H9 (cell line): Measurements from ENCODE around the gene YES1. TPM values are rescaled to one million over a fixed set of nuclear protein-coding genes. Genes with fewer than 3 reads are reported as not detected.

Experiments
- DNase-seq: peaks from one replicate; pipeline ENCODE4 v3.0.0-alpha.2; 2017
- H2AFZ ChIP-seq: one replicate; pipeline ENCODE4 v1.6.1; 2013; ENCODE audit warnings: mild to moderate bottlenecking, low read length, control low read depth, moderate library complexity
- H2AK5ac ChIP-seq: 2 replicates; pipeline ENCODE4 v1.6.1; 2013; ENCODE audit warnings: low read length, control low read depth, mixed read lengths; ENCODE audit not compliant: insufficient read length
- H2BK120ac ChIP-seq: one replicate; pipeline ENCODE4 v1.6.1; 2013; ENCODE audit warnings: low read depth, mild to moderate bottlenecking, low read length, control low read depth, inconsistent platforms; ENCODE audit not compliant: poor library complexity, severe bottlenecking
- H2BK12ac ChIP-seq: 2 replicates; pipeline ENCODE4 v1.6.1; 2013; ENCODE audit warnings: low read length, control low read depth, mixed read lengths, low read depth; ENCODE audit not compliant: insufficient read length
- H2BK15ac ChIP-seq: 2 replicates; pipeline ENCODE4 v1.6.1; 2013; ENCODE audit warnings: low read depth, low read length, control low read depth
- H2BK20ac ChIP-seq: one replicate; pipeline ENCODE4 v1.6.1; 2013; ENCODE audit warnings: low read depth, mild to moderate bottlenecking, low read length, control low read depth, inconsistent platforms; ENCODE audit not compliant: poor library complexity, severe bottlenecking
- H2BK5ac ChIP-seq: 2 replicates; pipeline ENCODE4 v1.6.1; 2013; ENCODE audit warnings: low read length, control low read depth, mixed read lengths; ENCODE audit not compliant: insufficient read length
- H3K14ac ChIP-seq: 2 replicates; pipeline ENCODE4 v1.6.1; 2013; ENCODE audit warnings: low read length, control low read depth; ENCODE audit not compliant: insufficient read depth
- H3K18ac ChIP-seq: 2 replicates; pipeline ENCODE4 v1.6.1; 2013; ENCODE audit warnings: low read depth, mild to moderate bottlenecking, mixed read lengths, low read length, control low read depth; ENCODE audit not compliant: insufficient read length
- H3K23ac ChIP-seq: 2 replicates; pipeline ENCODE4 v1.6.1; 2013; ENCODE audit warnings: low read length, control low read depth, mixed read lengths, low read depth; ENCODE audit not compliant: insufficient read length
- H3K23me2 ChIP-seq: 2 replicates; pipeline ENCODE4 v1.6.1; 2013; ENCODE audit warnings: low read depth, mild to moderate bottlenecking, mixed read lengths, low read length, control low read depth; ENCODE audit not compliant: insufficient read length, poor library complexity, severe bottlenecking
- H3K27ac ChIP-seq: 2 replicates; pipeline ENCODE4 v1.5.1; 2013; ENCODE audit warnings: low read length, control low read depth, mixed read lengths, low read depth; ENCODE audit not compliant: insufficient read length
- H3K27me3 ChIP-seq: 2 replicates; pipeline ENCODE4 v1.6.1; 2013; ENCODE audit warnings: low read length, control low read depth, inconsistent platforms; ENCODE audit not compliant: insufficient read depth
- H3K4ac ChIP-seq: 2 replicates; pipeline ENCODE4 v1.6.1; 2013; ENCODE audit warnings: low read depth, mild to moderate bottlenecking, control low read depth, inconsistent platforms, low read length, moderate library complexity
- H3K4me1 ChIP-seq: 2 replicates; pipeline ENCODE4 v1.6.1; 2013; ENCODE audit warnings: low read length, control low read depth, inconsistent platforms; ENCODE audit not compliant: insufficient read depth
- H3K4me2 ChIP-seq: 2 replicates; pipeline ENCODE4 v1.6.1; 2013; ENCODE audit warnings: low read length, control low read depth, mixed read lengths; ENCODE audit not compliant: insufficient read length, insufficient read depth
- H3K56ac ChIP-seq: 2 replicates; pipeline ENCODE4 v1.6.1; 2013; ENCODE audit warnings: low read depth, mild to moderate bottlenecking, mixed read lengths, low read length, control low read depth; ENCODE audit not compliant: insufficient read length
- H3K79me1 ChIP-seq: 2 replicates; pipeline ENCODE4 v1.6.1; 2013; ENCODE audit warnings: low read depth, mild to moderate bottlenecking, moderate library complexity, low read length, control low read depth, inconsistent platforms; ENCODE audit not compliant: insufficient read depth, poor library complexity, severe bottlenecking
- H3K79me2 ChIP-seq: 2 replicates; pipeline ENCODE4 v1.6.1; 2013; ENCODE audit warnings: low read length, control low read depth, inconsistent platforms; ENCODE audit not compliant: insufficient read depth
- H3K9ac ChIP-seq: 2 replicates; pipeline ENCODE4 v1.6.1; 2013; ENCODE audit warnings: low read length, control low read depth, mixed read lengths; ENCODE audit not compliant: insufficient read length; ENCODE audit errors: extremely low read depth
- H3K9me3 ChIP-seq: one replicate; pipeline ENCODE4 v1.6.1; 2013; ENCODE audit warnings: low read depth, low read length, inconsistent platforms; ENCODE audit not compliant: control insufficient read depth
- H3T11ph ChIP-seq: one replicate; pipeline ENCODE4 v1.6.1; 2013; ENCODE audit warnings: mild to moderate bottlenecking, low read length, control low read depth, inconsistent platforms
- H4K20me1 ChIP-seq: one replicate; pipeline ENCODE4 v1.6.1; 2013; ENCODE audit not compliant: control insufficient read depth, insufficient read length, insufficient read depth
- H4K5ac ChIP-seq: 2 replicates; pipeline ENCODE4 v1.6.1; 2013; ENCODE audit warnings: low read depth, mild to moderate bottlenecking, mixed read lengths, low read length, control low read depth; ENCODE audit not compliant: insufficient read length
- H4K8ac ChIP-seq: replicated peaks from 2 replicates; pipeline ENCODE4 v1.6.1; 2013; ENCODE audit warnings: low read length, control low read depth, mixed read lengths, low read depth; ENCODE audit not compliant: insufficient read length
- H4K91ac ChIP-seq: 2 replicates; pipeline ENCODE4 v1.6.1; 2013; ENCODE audit warnings: low read depth, mild to moderate bottlenecking, moderate library complexity, mixed read lengths, low read length, control low read depth; ENCODE audit not compliant: insufficient read length
- H3K27ac Mint-ChIP-seq, 3 experiments: 2 replicates in 2 of 3; 3 replicates in 1 of 3; pipeline ENCODE4 v1.8.0; 2020 to 2021; ENCODE audit warnings: mixed read lengths in 3 of 3, mild to moderate bottlenecking in 1 of 3, moderate library complexity in 1 of 3
- H3K27me3 Mint-ChIP-seq: 2 replicates; pipeline ENCODE4 v1.8.0; 2021; ENCODE audit warnings: low read depth, mild to moderate bottlenecking, moderate library complexity, mixed read lengths
- H3K36me3 Mint-ChIP-seq, 3 experiments: 2 replicates in 2 of 3; 3 replicates in 1 of 3; pipeline ENCODE4 v1.8.0; 2020 to 2021; ENCODE audit warnings: low read depth in 3 of 3, mixed read lengths in 3 of 3; ENCODE audit not compliant: insufficient read depth in 1 of 3
- H3K4me1 Mint-ChIP-seq, 2 experiments: 2 replicates each; pipeline ENCODE4 v1.8.0; 2020; ENCODE audit warnings: mixed read lengths in 2 of 2
- H3K4me3 Mint-ChIP-seq, 2 experiments: 2 replicates in 1 of 2; 3 replicates in 1 of 2; pipeline ENCODE4 v1.8.0; 2020 to 2021; ENCODE audit warnings: mild to moderate bottlenecking in 2 of 2, mixed read lengths in 2 of 2, moderate library complexity in 1 of 2
- H3K9me3 Mint-ChIP-seq, 2 experiments: 2 replicates in 1 of 2; 3 replicates in 1 of 2; pipeline ENCODE4 v1.8.0; 2020; ENCODE audit warnings: mild to moderate bottlenecking in 2 of 2, mixed read lengths in 2 of 2, moderate library complexity in 1 of 2
- CTCF ChIP-seq: fragments of 200-600 bp; sonication (generic); conservative IDR thresholded peaks from 3 replicates; pipeline ENCODE4 v1.8.0; 2021; ENCODE audit warnings: antibody characterized with exemption, mild to moderate bottlenecking
- WGBS: extraction: QIAGEN DNeasy Blood & Tissue Kit; methylation state at CpG from one replicate; pipeline ENCODE4 v1.1.7; 2013; ENCODE audit warnings: missing lambda C conversion rate, low lambda C conversion rate, mixed read lengths; ENCODE audit not compliant: insufficient read length; ENCODE audit errors: extremely low coverage; 5-methylcytosine and 5-hydroxymethylcytosine counted together
- total RNA-seq: library from RNA; stranded (reverse); gene quantifications from 2 replicates; pipeline ENCODE4 v1.2.1, GENCODE V29; 2021

The YES1 gene
- total RNA-seq, 1 experiment from 2014 or later: 86.9 TPM

GRCh38 chr18:785242-785641 is 26.8 kb downstream of the YES1 start:
- Histone ChIP-seq H4K5ac (no peak overlapping the region), H3K79me2 (peaks cover 24% of the 10 kb centered on the region; the same call in 1 of the 2 replicates), H3K9me3 (no peaks in the 10 kb centered on the region), H3T11ph (no peak overlapping the region), H3K4me1 (peaks cover 3% of the 10 kb centered on the region), H2BK15ac (no peak overlapping the region), H2AK5ac (no peak overlapping the region), H3K14ac (no peak overlapping the region), H3K27me3 (no peaks in the 10 kb centered on the region; the same call in 1 of the 2 replicates), H3K56ac (no peak overlapping the region), H2BK5ac (no peak overlapping the region), H3K27ac (no peak overlapping the region), H2BK12ac (no peak overlapping the region), H4K91ac (no peak overlapping the region), H3K18ac (no peak overlapping the region), H4K8ac (no peak overlapping the region), H3K23me2 (no peaks in the 10 kb centered on the region), H3K4me2 (no peak overlapping the region), H2BK120ac (no peak overlapping the region), H3K4ac (no peak overlapping the region), H3K79me1 (peaks cover 10% of the 10 kb centered on the region), H2BK20ac (no peak overlapping the region), H4K20me1 (no peaks in the 10 kb centered on the region), H3K9ac (no peak overlapping the region), H3K23ac (no peak overlapping the region), H2AFZ (no peak overlapping the region)
- DNase-seq: no peak
- Mint-ChIP-seq H3K27ac (no peak overlapping the region; a peak in 1 of 7 replicates), H3K9me3 (no peaks in the 10 kb centered on the region), H3K27me3 (no peaks in the 10 kb centered on the region), H3K4me1 (peaks cover 18 to 29% of the 10 kb centered on the region in 2 experiments), H3K4me3 (no peak overlapping the region), H3K36me3 (peaks cover 0 to 7% (median 0%) of the 10 kb centered on the region in 3 experiments; a peak in 2 of 7 replicates)
- no CpG with 5 or more reads among the region's 1 CpG for WGBS
- TF ChIP-seq CTCF: no peak
